GM12878 (cell line): ENCODE results near the gene SHB. TPM values are rescaled to one million over a fixed set of nuclear protein-coding genes. Genes with fewer than 3 reads are reported as not detected.

Experiments used
- ATAC-seq: fragments of 200-7000 bp; cut with Tn5 transposase; 3 replicates; pipeline ENCODE4 v1.9.1; 2020; ENCODE audit warnings: mild to moderate bottlenecking, moderate library complexity
- BruUV-seq: library from RNA; stranded (reverse); fragments of 400-500 nt; replicated peaks from 2 replicates; lab custom pipeline; 2021; lab: Mats Ljungman, UMichigan
- CTCF ChIA-PET: fragments of 300-600 bp; sonication (Branson Sonifier 250); formaldehyde crosslinking; extraction: SDS; loops from one replicate; lab custom pipeline; 2021; ENCODE audit warnings: inconsistent platforms; lab: Yijun Ruan, JAX
- POLR2A ChIA-PET: fragments of 350-600 bp; formaldehyde crosslinking; extraction: SDS; loops from one replicate; lab custom pipeline; 2021; ENCODE audit warnings: inconsistent platforms; lab: Charles Lee
- RAD21 ChIA-PET: fragments of 300-600 bp; sonication (Branson Sonifier 250); formaldehyde crosslinking; loops from one replicate; lab custom pipeline; 2023; ENCODE audit warnings: antibody characterized with exemption; ENCODE audit not compliant: unreplicated experiment; lab: Charles Lee
- SMC1A ChIA-PET: fragments of 300-600 bp; sonication (Branson Sonifier 250); formaldehyde crosslinking; loops from one replicate; lab custom pipeline; 2023; ENCODE audit not compliant: unreplicated experiment, uncharacterized antibody; lab: Charles Lee
- DNase-seq: peaks from one replicate; pipeline ENCODE4 v3.0.0-alpha.2; 2011; ENCODE audit warnings: low read depth, low spot score
- FAIRE-seq: peaks from 3 replicates; lab custom pipeline; 2011; peaks lifted over from hg19 to GRCh38; lab: Jason Lieb, UNC
- H2AFZ ChIP-seq: 2 replicates; pipeline ENCODE4 v1.6.0; 2011; ENCODE audit warnings: low read depth, low read length, control low read depth; ENCODE audit not compliant: control insufficient read depth
- H3K27ac ChIP-seq: 2 replicates; pipeline ENCODE4 v1.5.1; 2011; ENCODE audit warnings: control low read depth; ENCODE audit not compliant: control insufficient read depth, insufficient read depth
- H3K27me3 ChIP-seq, 2 experiments: replicated peaks in 1 of 2; 2 replicates each; pipeline versions ENCODE4 v1.6.0 to v1.6.1; 2011; ENCODE audit warnings: low read length in 1 of 2; ENCODE audit not compliant: control insufficient read depth in 2 of 2, insufficient read depth in 2 of 2
- H3K36me3 ChIP-seq, 2 experiments: 2 replicates each; pipeline ENCODE4 v1.5.1; 2011; ENCODE audit warnings: low read length in 1 of 2; ENCODE audit not compliant: control insufficient read depth in 2 of 2, insufficient read depth in 2 of 2
- H3K4me1 ChIP-seq: 2 replicates; pipeline ENCODE4 v1.6.1; 2011; ENCODE audit warnings: mild to moderate bottlenecking, low read length, moderate library complexity, mixed read lengths; ENCODE audit not compliant: control insufficient read depth, insufficient read depth
- H3K4me2 ChIP-seq: 2 replicates; pipeline ENCODE4 v1.6.0; 2011; ENCODE audit warnings: control low read depth; ENCODE audit not compliant: control insufficient read depth, insufficient read depth
- H3K4me3 ChIP-seq: fragments of 200-600 bp; sonication (generic); 2 replicates; pipeline ENCODE4 v1.5.1; 2016
- H3K79me2 ChIP-seq: 2 replicates; pipeline ENCODE4 v1.6.0; 2011; ENCODE audit warnings: low read length; ENCODE audit not compliant: control insufficient read depth, insufficient read depth
- H3K9ac ChIP-seq: 2 replicates; pipeline ENCODE4 v1.8.0; 2011; ENCODE audit warnings: low read length, control low read depth, mixed read lengths; ENCODE audit not compliant: control insufficient read depth, insufficient read depth
- H3K9me3 ChIP-seq: replicated peaks from 3 replicates; pipeline ENCODE4 v1.5.1; 2011; ENCODE audit warnings: mild to moderate bottlenecking, low read length; ENCODE audit not compliant: control insufficient read depth, insufficient read depth
- H4K20me1 ChIP-seq: 2 replicates; pipeline ENCODE4 v1.6.0; 2011; ENCODE audit not compliant: control insufficient read depth, insufficient read depth
- EED ChIP-seq: sonication (generic); IDR thresholded peaks from 2 replicates; pipeline ENCODE4 v1.6.1; 2016; ENCODE audit warnings: antibody characterized with exemption, low read depth
- FOS ChIP-seq: IDR thresholded peaks from 3 replicates; pipeline ENCODE4 v1.6.1; 2011; ENCODE audit warnings: borderline replicate concordance; ENCODE audit not compliant: insufficient read length; ENCODE audit errors: extremely low read depth
- GABPA ChIP-seq: IDR thresholded peaks from 2 replicates; pipeline ENCODE4 v1.6.1; 2014; ENCODE audit warnings: antibody characterized with exemption, low read depth, mild to moderate bottlenecking, inconsistent platforms
- HDGF ChIP-seq: fragments of 450-650 bp; IDR thresholded peaks from 2 replicates; pipeline ENCODE4 v1.6.1; 2016; ENCODE audit warnings: antibody characterized with exemption
- RELA ChIP-seq: fragments of 450-650 bp; IDR thresholded peaks from 2 replicates; pipeline ENCODE4 v1.8.0; 2014; ENCODE audit warnings: borderline replicate concordance; ENCODE audit not compliant: partially characterized antibody
- STAT3 ChIP-seq: IDR thresholded peaks from 2 replicates; pipeline ENCODE4 v1.6.1; 2011; ENCODE audit warnings: low read depth, low read length, improper control_type of control experiment
- SUZ12 ChIP-seq: fragments of 200-600 bp; sonication (generic); IDR thresholded peaks from one replicate; pipeline ENCODE4 v1.6.1; 2018; ENCODE audit warnings: antibody characterized with exemption, mild to moderate bottlenecking; ENCODE audit not compliant: unreplicated experiment
- TARDBP ChIP-seq: IDR thresholded peaks from 2 replicates; pipeline ENCODE4 v1.6.1; 2016; ENCODE audit warnings: borderline replicate concordance
- WRNIP1 ChIP-seq: IDR thresholded peaks from 2 replicates; pipeline ENCODE4 v1.6.1; 2011; ENCODE audit warnings: low read depth, low read length, improper control_type of control experiment, borderline replicate concordance
- ZNF217 ChIP-seq: fragments of 450-650 bp; IDR thresholded peaks from 2 replicates; pipeline ENCODE4 v1.6.1; 2017; ENCODE audit warnings: antibody characterized with exemption, mild to moderate bottlenecking
- WGBS: methylation state at CpG from one replicate; pipeline ENCODE4 v1.1.6; 2016; ENCODE audit warnings: low lambda C conversion rate; ENCODE audit not compliant: insufficient replicate concordance, insufficient coverage; ENCODE audit errors: missing lambda C conversion rate; 5-methylcytosine and 5-hydroxymethylcytosine counted together
- in situ Hi-C: fragments of 300-500 bp; cut with MboI; formaldehyde crosslinking; loops from 9 replicates; pipeline ENCODE4 v1.14.3; 2018; ENCODE audit warnings: mixed read lengths
- intact Hi-C: fragments of 100-400 bp; cut with micrococcal nuclease; formaldehyde crosslinking; loops from one replicate; pipeline ENCODE4 v1.14.2; 2022; ENCODE audit not compliant: unreplicated experiment
- polyA plus RNA-seq, 11 experiments: library from polyadenylated mRNA; depleted of rRNA in 4 of 11; unstranded in 6 of 11; stranded (reverse) in 5 of 11; fragments of >200 nt; fragmentation: Nextera tagmentation in 4 of 11; fragmentation: Illumina TruSeq in 1 of 11; extraction: Ambion mirVana in 4 of 11; extraction: Trizol in 1 of 11; gene quantifications; 1 replicate in 1 of 11; 2 replicates in 10 of 11; pipeline versions ENCODE4 v1.2.1 to v1.2.3, GENCODE V29; 2011 to 2016; ENCODE audit warnings: inconsistent platforms in 2 of 11, missing spikeins in 2 of 11, low read depth in 1 of 11
- total RNA-seq, 4 experiments: library from RNA; depleted of rRNA in 3 of 4; stranded (reverse); fragments of >200 nt in 3 of 4; fragmentation: Illumina TruSeq in 1 of 4; extraction: Trizol in 1 of 4; gene quantifications; 2 replicates each; pipeline versions ENCODE4 v1.2.1 to v1.2.3, GENCODE V29; 2013 to 2021
- TF ChIP-seq, protein P1 (sequence below): fragments of 450-650 bp; conservative IDR thresholded peaks from 2 replicates; pipeline ENCODE4 v1.6.1; 2017; ENCODE audit warnings: mild to moderate bottlenecking, moderate library complexity
- TF ChIP-seq, protein P2 (sequence below): fragments of 150-350 bp; IDR thresholded peaks from 2 replicates; pipeline ENCODE4 v1.6.1; 2016; ENCODE audit warnings: low read depth, low read length
- TF ChIP-seq, protein P3 (sequence below): fragments of 450-650 bp; formaldehyde crosslinking; IDR thresholded peaks from 2 replicates; pipeline ENCODE4 v1.4.0; 2020; ENCODE audit warnings: mild to moderate bottlenecking, moderate library complexity

SHB gene
- total and polyA plus RNA-seq, 10 of the 15 experiments (the other 5 are each of a cell fraction or from before 2014, with no cell fraction given) = 0.29 to 6.2 (median 1.3) TPM

DNA sequence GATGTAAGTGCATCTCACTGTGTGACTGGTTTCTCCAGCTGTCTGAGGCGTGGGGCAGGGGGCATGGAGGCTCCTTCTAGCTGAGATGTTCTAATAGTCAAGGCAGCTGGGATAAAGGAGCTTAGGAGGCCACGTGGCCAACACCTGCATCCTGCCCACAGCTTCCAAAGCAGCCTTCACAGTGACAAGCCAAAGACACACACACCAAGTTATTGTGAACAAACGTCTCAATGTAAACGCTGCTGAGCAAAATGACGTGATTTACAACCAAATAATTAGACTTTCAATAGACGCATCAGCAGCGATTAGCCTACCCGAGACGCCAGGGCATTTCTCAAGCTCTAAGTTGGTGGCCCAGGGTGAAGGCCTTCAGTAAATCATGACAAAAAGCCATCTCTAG, 141.9 kb downstream of the SHB start:
- ChIA-PET POLR2A (no interaction called here), RAD21 (no interaction called here), CTCF (interaction anchor here (3.5 kb wide), 1 partner anchor 12 kb away, joined by 19 read pairs; no protein-coding TSS in a partner anchor), SMC1A (no interaction called here)
- no TSS peak for BruUV-seq
- Histone ChIP-seq H3K4me2 (no peak overlapping the region), H4K20me1 (no peaks in the 10 kb centered on the region), H3K36me3 (no peaks in the 10 kb centered on the region), H3K27ac (no peak overlapping the region), H3K4me1 (no peaks in the 10 kb centered on the region; the same call in 1 of the 2 replicates), H3K4me3 (no peak overlapping the region), H3K9me3 (no peaks in the 10 kb centered on the region), H3K27me3 (no peaks in the 10 kb centered on the region), H2AFZ (no peak overlapping the region), H3K9ac (no peak overlapping the region), H3K79me2 (no peaks in the 10 kb centered on the region)
- intact Hi-C loops = no loop called here
- FAIRE-seq (no peak), DNase-seq (no peak), ATAC-seq (no peak)
- in situ Hi-C loops = no loop called here
- WGBS = 51% methylated on average over 9 of the region's 9 CpGs
- TF ChIP-seq WRNIP1 = no peak
- TF ChIP-seq, protein P1, sequence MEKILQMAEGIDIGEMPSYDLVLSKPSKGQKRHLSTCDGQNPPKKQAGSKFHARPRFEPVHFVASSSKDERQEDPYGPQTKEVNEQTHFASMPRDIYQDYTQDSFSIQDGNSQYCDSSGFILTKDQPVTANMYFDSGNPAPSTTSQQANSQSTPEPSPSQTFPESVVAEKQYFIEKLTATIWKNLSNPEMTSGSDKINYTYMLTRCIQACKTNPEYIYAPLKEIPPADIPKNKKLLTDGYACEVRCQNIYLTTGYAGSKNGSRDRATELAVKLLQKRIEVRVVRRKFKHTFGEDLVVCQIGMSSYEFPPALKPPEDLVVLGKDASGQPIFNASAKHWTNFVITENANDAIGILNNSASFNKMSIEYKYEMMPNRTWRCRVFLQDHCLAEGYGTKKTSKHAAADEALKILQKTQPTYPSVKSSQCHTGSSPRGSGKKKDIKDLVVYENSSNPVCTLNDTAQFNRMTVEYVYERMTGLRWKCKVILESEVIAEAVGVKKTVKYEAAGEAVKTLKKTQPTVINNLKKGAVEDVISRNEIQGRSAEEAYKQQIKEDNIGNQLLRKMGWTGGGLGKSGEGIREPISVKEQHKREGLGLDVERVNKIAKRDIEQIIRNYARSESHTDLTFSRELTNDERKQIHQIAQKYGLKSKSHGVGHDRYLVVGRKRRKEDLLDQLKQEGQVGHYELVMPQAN = no peak
- TF ChIP-seq TARDBP = no peak
- no peak for TF ChIP-seq HDGF
- TF ChIP-seq GABPA = no peak
- TF ChIP-seq ZNF217 = no peak
- TF ChIP-seq FOS = no peak
- no peak for TF ChIP-seq SUZ12
- no peak for TF ChIP-seq STAT3
- TF ChIP-seq RELA = no peak
- TF ChIP-seq, protein P2, sequence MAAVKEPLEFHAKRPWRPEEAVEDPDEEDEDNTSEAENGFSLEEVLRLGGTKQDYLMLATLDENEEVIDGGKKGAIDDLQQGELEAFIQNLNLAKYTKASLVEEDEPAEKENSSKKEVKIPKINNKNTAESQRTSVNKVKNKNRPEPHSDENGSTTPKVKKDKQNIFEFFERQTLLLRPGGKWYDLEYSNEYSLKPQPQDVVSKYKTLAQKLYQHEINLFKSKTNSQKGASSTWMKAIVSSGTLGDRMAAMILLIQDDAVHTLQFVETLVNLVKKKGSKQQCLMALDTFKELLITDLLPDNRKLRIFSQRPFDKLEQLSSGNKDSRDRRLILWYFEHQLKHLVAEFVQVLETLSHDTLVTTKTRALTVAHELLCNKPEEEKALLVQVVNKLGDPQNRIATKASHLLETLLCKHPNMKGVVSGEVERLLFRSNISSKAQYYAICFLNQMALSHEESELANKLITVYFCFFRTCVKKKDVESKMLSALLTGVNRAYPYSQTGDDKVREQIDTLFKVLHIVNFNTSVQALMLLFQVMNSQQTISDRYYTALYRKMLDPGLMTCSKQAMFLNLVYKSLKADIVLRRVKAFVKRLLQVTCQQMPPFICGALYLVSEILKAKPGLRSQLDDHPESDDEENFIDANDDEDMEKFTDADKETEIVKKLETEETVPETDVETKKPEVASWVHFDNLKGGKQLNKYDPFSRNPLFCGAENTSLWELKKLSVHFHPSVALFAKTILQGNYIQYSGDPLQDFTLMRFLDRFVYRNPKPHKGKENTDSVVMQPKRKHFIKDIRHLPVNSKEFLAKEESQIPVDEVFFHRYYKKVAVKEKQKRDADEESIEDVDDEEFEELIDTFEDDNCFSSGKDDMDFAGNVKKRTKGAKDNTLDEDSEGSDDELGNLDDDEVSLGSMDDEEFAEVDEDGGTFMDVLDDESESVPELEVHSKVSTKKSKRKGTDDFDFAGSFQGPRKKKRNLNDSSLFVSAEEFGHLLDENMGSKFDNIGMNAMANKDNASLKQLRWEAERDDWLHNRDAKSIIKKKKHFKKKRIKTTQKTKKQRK = no peak
- TF ChIP-seq, protein P3, sequence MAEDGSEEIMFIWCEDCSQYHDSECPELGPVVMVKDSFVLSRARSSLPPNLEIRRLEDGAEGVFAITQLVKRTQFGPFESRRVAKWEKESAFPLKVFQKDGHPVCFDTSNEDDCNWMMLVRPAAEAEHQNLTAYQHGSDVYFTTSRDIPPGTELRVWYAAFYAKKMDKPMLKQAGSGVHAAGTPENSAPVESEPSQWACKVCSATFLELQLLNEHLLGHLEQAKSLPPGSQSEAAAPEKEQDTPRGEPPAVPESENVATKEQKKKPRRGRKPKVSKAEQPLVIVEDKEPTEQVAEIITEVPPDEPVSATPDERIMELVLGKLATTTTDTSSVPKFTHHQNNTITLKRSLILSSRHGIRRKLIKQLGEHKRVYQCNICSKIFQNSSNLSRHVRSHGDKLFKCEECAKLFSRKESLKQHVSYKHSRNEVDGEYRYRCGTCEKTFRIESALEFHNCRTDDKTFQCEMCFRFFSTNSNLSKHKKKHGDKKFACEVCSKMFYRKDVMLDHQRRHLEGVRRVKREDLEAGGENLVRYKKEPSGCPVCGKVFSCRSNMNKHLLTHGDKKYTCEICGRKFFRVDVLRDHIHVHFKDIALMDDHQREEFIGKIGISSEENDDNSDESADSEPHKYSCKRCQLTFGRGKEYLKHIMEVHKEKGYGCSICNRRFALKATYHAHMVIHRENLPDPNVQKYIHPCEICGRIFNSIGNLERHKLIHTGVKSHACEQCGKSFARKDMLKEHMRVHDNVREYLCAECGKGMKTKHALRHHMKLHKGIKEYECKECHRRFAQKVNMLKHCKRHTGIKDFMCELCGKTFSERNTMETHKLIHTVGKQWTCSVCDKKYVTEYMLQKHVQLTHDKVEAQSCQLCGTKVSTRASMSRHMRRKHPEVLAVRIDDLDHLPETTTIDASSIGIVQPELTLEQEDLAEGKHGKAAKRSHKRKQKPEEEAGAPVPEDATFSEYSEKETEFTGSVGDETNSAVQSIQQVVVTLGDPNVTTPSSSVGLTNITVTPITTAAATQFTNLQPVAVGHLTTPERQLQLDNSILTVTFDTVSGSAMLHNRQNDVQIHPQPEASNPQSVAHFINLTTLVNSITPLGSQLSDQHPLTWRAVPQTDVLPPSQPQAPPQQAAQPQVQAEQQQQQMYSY (CRISPR knock-in tag) = no peak
- TF ChIP-seq EED = no peak
